H9 (cell line): Measurements from ENCODE around the gene AKT1S1. TPM values are rescaled to one million over a fixed set of nuclear protein-coding genes. Genes with fewer than 3 reads are reported as not detected.

ENCODE experiments used
- DNase-seq: peaks from one replicate; pipeline ENCODE4 v3.0.0-alpha.2; 2017
- H2AFZ ChIP-seq: one replicate; pipeline ENCODE4 v1.6.1; 2013; ENCODE audit warnings: mild to moderate bottlenecking, low read length, control low read depth, moderate library complexity
- H2AK5ac ChIP-seq: 2 replicates; pipeline ENCODE4 v1.6.1; 2013; ENCODE audit warnings: low read length, control low read depth, mixed read lengths; ENCODE audit not compliant: insufficient read length
- H2BK120ac ChIP-seq: one replicate; pipeline ENCODE4 v1.6.1; 2013; ENCODE audit warnings: low read depth, mild to moderate bottlenecking, low read length, control low read depth, inconsistent platforms; ENCODE audit not compliant: poor library complexity, severe bottlenecking
- H2BK12ac ChIP-seq: 2 replicates; pipeline ENCODE4 v1.6.1; 2013; ENCODE audit warnings: low read length, control low read depth, mixed read lengths, low read depth; ENCODE audit not compliant: insufficient read length
- H2BK15ac ChIP-seq: 2 replicates; pipeline ENCODE4 v1.6.1; 2013; ENCODE audit warnings: low read depth, low read length, control low read depth
- H2BK20ac ChIP-seq: one replicate; pipeline ENCODE4 v1.6.1; 2013; ENCODE audit warnings: low read depth, mild to moderate bottlenecking, low read length, control low read depth, inconsistent platforms; ENCODE audit not compliant: poor library complexity, severe bottlenecking
- H2BK5ac ChIP-seq: 2 replicates; pipeline ENCODE4 v1.6.1; 2013; ENCODE audit warnings: low read length, control low read depth, mixed read lengths; ENCODE audit not compliant: insufficient read length
- H3K14ac ChIP-seq: 2 replicates; pipeline ENCODE4 v1.6.1; 2013; ENCODE audit warnings: low read length, control low read depth; ENCODE audit not compliant: insufficient read depth
- H3K18ac ChIP-seq: 2 replicates; pipeline ENCODE4 v1.6.1; 2013; ENCODE audit warnings: low read depth, mild to moderate bottlenecking, mixed read lengths, low read length, control low read depth; ENCODE audit not compliant: insufficient read length
- H3K23ac ChIP-seq: 2 replicates; pipeline ENCODE4 v1.6.1; 2013; ENCODE audit warnings: low read length, control low read depth, mixed read lengths, low read depth; ENCODE audit not compliant: insufficient read length
- H3K23me2 ChIP-seq: 2 replicates; pipeline ENCODE4 v1.6.1; 2013; ENCODE audit warnings: low read depth, mild to moderate bottlenecking, mixed read lengths, low read length, control low read depth; ENCODE audit not compliant: insufficient read length, poor library complexity, severe bottlenecking
- H3K27ac ChIP-seq: 2 replicates; pipeline ENCODE4 v1.5.1; 2013; ENCODE audit warnings: low read length, control low read depth, mixed read lengths, low read depth; ENCODE audit not compliant: insufficient read length
- H3K27me3 ChIP-seq: 2 replicates; pipeline ENCODE4 v1.6.1; 2013; ENCODE audit warnings: low read length, control low read depth, inconsistent platforms; ENCODE audit not compliant: insufficient read depth
- H3K4ac ChIP-seq: 2 replicates; pipeline ENCODE4 v1.6.1; 2013; ENCODE audit warnings: low read depth, mild to moderate bottlenecking, control low read depth, inconsistent platforms, low read length, moderate library complexity
- H3K4me1 ChIP-seq: 2 replicates; pipeline ENCODE4 v1.6.1; 2013; ENCODE audit warnings: low read length, control low read depth, inconsistent platforms; ENCODE audit not compliant: insufficient read depth
- H3K4me2 ChIP-seq: 2 replicates; pipeline ENCODE4 v1.6.1; 2013; ENCODE audit warnings: low read length, control low read depth, mixed read lengths; ENCODE audit not compliant: insufficient read length, insufficient read depth
- H3K56ac ChIP-seq: 2 replicates; pipeline ENCODE4 v1.6.1; 2013; ENCODE audit warnings: low read depth, mild to moderate bottlenecking, mixed read lengths, low read length, control low read depth; ENCODE audit not compliant: insufficient read length
- H3K79me1 ChIP-seq: 2 replicates; pipeline ENCODE4 v1.6.1; 2013; ENCODE audit warnings: low read depth, mild to moderate bottlenecking, moderate library complexity, low read length, control low read depth, inconsistent platforms; ENCODE audit not compliant: insufficient read depth, poor library complexity, severe bottlenecking
- H3K79me2 ChIP-seq: 2 replicates; pipeline ENCODE4 v1.6.1; 2013; ENCODE audit warnings: low read length, control low read depth, inconsistent platforms; ENCODE audit not compliant: insufficient read depth
- H3K9ac ChIP-seq: 2 replicates; pipeline ENCODE4 v1.6.1; 2013; ENCODE audit warnings: low read length, control low read depth, mixed read lengths; ENCODE audit not compliant: insufficient read length; ENCODE audit errors: extremely low read depth
- H3K9me3 ChIP-seq: one replicate; pipeline ENCODE4 v1.6.1; 2013; ENCODE audit warnings: low read depth, low read length, inconsistent platforms; ENCODE audit not compliant: control insufficient read depth
- H3T11ph ChIP-seq: one replicate; pipeline ENCODE4 v1.6.1; 2013; ENCODE audit warnings: mild to moderate bottlenecking, low read length, control low read depth, inconsistent platforms
- H4K20me1 ChIP-seq: one replicate; pipeline ENCODE4 v1.6.1; 2013; ENCODE audit not compliant: control insufficient read depth, insufficient read length, insufficient read depth
- H4K5ac ChIP-seq: 2 replicates; pipeline ENCODE4 v1.6.1; 2013; ENCODE audit warnings: low read depth, mild to moderate bottlenecking, mixed read lengths, low read length, control low read depth; ENCODE audit not compliant: insufficient read length
- H4K8ac ChIP-seq: replicated peaks from 2 replicates; pipeline ENCODE4 v1.6.1; 2013; ENCODE audit warnings: low read length, control low read depth, mixed read lengths, low read depth; ENCODE audit not compliant: insufficient read length
- H4K91ac ChIP-seq: 2 replicates; pipeline ENCODE4 v1.6.1; 2013; ENCODE audit warnings: low read depth, mild to moderate bottlenecking, moderate library complexity, mixed read lengths, low read length, control low read depth; ENCODE audit not compliant: insufficient read length
- H3K27ac Mint-ChIP-seq, 3 experiments: 2 replicates in 2 of 3; 3 replicates in 1 of 3; pipeline ENCODE4 v1.8.0; 2020 to 2021; ENCODE audit warnings: mixed read lengths in 3 of 3, mild to moderate bottlenecking in 1 of 3, moderate library complexity in 1 of 3
- H3K27me3 Mint-ChIP-seq: 2 replicates; pipeline ENCODE4 v1.8.0; 2021; ENCODE audit warnings: low read depth, mild to moderate bottlenecking, moderate library complexity, mixed read lengths
- H3K36me3 Mint-ChIP-seq, 3 experiments: 2 replicates in 2 of 3; 3 replicates in 1 of 3; pipeline ENCODE4 v1.8.0; 2020 to 2021; ENCODE audit warnings: low read depth in 3 of 3, mixed read lengths in 3 of 3; ENCODE audit not compliant: insufficient read depth in 1 of 3
- H3K4me1 Mint-ChIP-seq, 2 experiments: 2 replicates each; pipeline ENCODE4 v1.8.0; 2020; ENCODE audit warnings: mixed read lengths in 2 of 2
- H3K4me3 Mint-ChIP-seq, 2 experiments: 2 replicates in 1 of 2; 3 replicates in 1 of 2; pipeline ENCODE4 v1.8.0; 2020 to 2021; ENCODE audit warnings: mild to moderate bottlenecking in 2 of 2, mixed read lengths in 2 of 2, moderate library complexity in 1 of 2
- H3K9me3 Mint-ChIP-seq, 2 experiments: 2 replicates in 1 of 2; 3 replicates in 1 of 2; pipeline ENCODE4 v1.8.0; 2020; ENCODE audit warnings: mild to moderate bottlenecking in 2 of 2, mixed read lengths in 2 of 2, moderate library complexity in 1 of 2
- CTCF ChIP-seq: fragments of 200-600 bp; sonication (generic); conservative IDR thresholded peaks from 3 replicates; pipeline ENCODE4 v1.8.0; 2021; ENCODE audit warnings: antibody characterized with exemption, mild to moderate bottlenecking
- WGBS: extraction: QIAGEN DNeasy Blood & Tissue Kit; methylation state at CpG from one replicate; pipeline ENCODE4 v1.1.7; 2013; ENCODE audit warnings: missing lambda C conversion rate, low lambda C conversion rate, mixed read lengths; ENCODE audit not compliant: insufficient read length; ENCODE audit errors: extremely low coverage; 5-methylcytosine and 5-hydroxymethylcytosine counted together
- total RNA-seq: library from RNA; stranded (reverse); gene quantifications from 2 replicates; pipeline ENCODE4 v1.2.1, GENCODE V29; 2021

The AKT1S1 gene
- total RNA-seq, 1 experiment from 2014 or later = 43.5 TPM

- Histone ChIP-seq H3K9ac (no peak overlapping the region), H3T11ph (no peak overlapping the region), H3K4me2 (no peak overlapping the region), H3K79me1 (no peaks in the 10 kb centered on the region), H2BK15ac (no peak overlapping the region), H3K27ac (no peak overlapping the region), H3K79me2 (no peaks in the 10 kb centered on the region), H3K4ac (no peak overlapping the region), H2BK120ac (no peak overlapping the region), H2BK20ac (no peak overlapping the region), H3K23me2 (peaks cover 3% of the 10 kb centered on the region), H3K14ac (no peak overlapping the region), H2AK5ac (no peak overlapping the region), H2BK5ac (no peak overlapping the region), H3K23ac (no peak overlapping the region), H3K56ac (no peak overlapping the region), H3K18ac (no peak overlapping the region), H4K8ac (no peak overlapping the region), H3K4me1 (no peaks in the 10 kb centered on the region), H3K9me3 (no peaks in the 10 kb centered on the region), H3K27me3 (no peaks in the 10 kb centered on the region; the same call in 1 of the 2 replicates), H2AFZ (no peak overlapping the region), H2BK12ac (no peak overlapping the region), H4K91ac (no peak overlapping the region), H4K5ac (no peak overlapping the region), H4K20me1 (peaks cover 5% of the 10 kb centered on the region)
- DNase-seq = no peak
- peaks cover 0 to 11% of the 10 kb centered on the region in 2 experiments; a peak in 1 of 5 replicates for H3K9me3 Mint-ChIP-seq
- H3K4me1 Mint-ChIP-seq = peaks cover 3 to 21% of the 10 kb centered on the region in 2 experiments; a peak in 3 of 4 replicates
- peaks cover 28% of the 10 kb centered on the region for H3K27me3 Mint-ChIP-seq
- no peak for TF ChIP-seq CTCF
- no peak overlapping the region for H3K4me3 Mint-ChIP-seq
- no CpG with 5 or more reads among the region's 18 CpGs for WGBS
- H3K27ac Mint-ChIP-seq = no peak overlapping the region
- peaks cover 27 to 37% (median 33%) of the 10 kb centered on the region in 3 experiments for H3K36me3 Mint-ChIP-seq
These were observed 11.3 kb upstream of the AKT1S1 start for GRCh38 chr19:49888510-49888824.
